Activated CD8-positive, alpha-beta memory T cell treated with anti-CD3 and anti-CD28 coated beads, Interleukin-2, amount 50 U/mL, for 24 hours (primary cell): Measurements from ENCODE around the gene PLCD1.

ENCODE experiments used
- DNase-seq: peaks from one replicate; pipeline ENCODE4 v3.0.0-alpha.2; 2020; ENCODE audit errors: extremely low read depth

The PLCD1 gene

GRCh38 chr3:38016847-38017444 is 12.5 kb downstream of the PLCD1 start:
- DNase-seq: no peak

- no peak for DNase-seq
Observed at GRCh38 chr3:38016410-38016809, 13.0 kb downstream of the PLCD1 start.

GRCh38 chr3:38015984-38016383 is 13.5 kb downstream of the PLCD1 start:
- DNase-seq: no peak

- no peak for DNase-seq
Observed at GRCh38 chr3:38015485-38015884, 14.0 kb downstream of the PLCD1 start.

- no peak for DNase-seq
Observed at GRCh38 chr3:38011111-38011510, 18.3 kb downstream of the PLCD1 start.

- DNase-seq: no peak
Observed at GRCh38 chr3:38009807-38010591, 19.4 kb downstream of the PLCD1 start.

GRCh38 chr3:38008971-38009580 is 20.4 kb downstream of the PLCD1 start:
- no peak for DNase-seq

GRCh38 chr3:38008191-38008701 is 21.2 kb downstream of the PLCD1 start:
- DNase-seq: no peak

GRCh38 chr3:38007754-38008090 is 21.7 kb downstream of the PLCD1 start:
- DNase-seq: no peak

GRCh38 chr3:38006445-38006995 is 22.9 kb downstream of the PLCD1 start:
- no peak for DNase-seq

- no peak for DNase-seq
Observed at GRCh38 chr3:38006031-38006430, 23.4 kb downstream of the PLCD1 start.

- DNase-seq: no peak
Observed at GRCh38 chr3:38005076-38006020, 24.1 kb downstream of the PLCD1 start.

- DNase-seq: no peak
Observed at GRCh38 chr3:38004415-38005075, 24.9 kb downstream of the PLCD1 start.

- no peak for DNase-seq
Observed at GRCh38 chr3:38003817-38004414, 25.5 kb downstream of the PLCD1 start.

- no peak for DNase-seq
Observed at GRCh38 chr3:38003371-38003816, 26.0 kb downstream of the PLCD1 start.

- DNase-seq: no peak
Observed at GRCh38 chr3:38002940-38003339, 26.5 kb downstream of the PLCD1 start.

- no peak for DNase-seq
Observed at GRCh38 chr3:38002291-38002876, 27.1 kb downstream of the PLCD1 start.

- DNase-seq: no peak
Observed at GRCh38 chr3:38001456-38002081, 27.9 kb downstream of the PLCD1 start.

GRCh38 chr3:38000965-38001455 is 28.4 kb downstream of the PLCD1 start:
- DNase-seq: no peak
